Measurements from ENCODE around the gene AMFR.

Gene AMFR

GRCh38 chr16:56425439-56425832 lies at the start of gene AMFR:
AMFR (minus strand) TSS chr16:56425545; CDS start chr16:56425327, 218 bp downstream.
- no peak for DNase-seq

GRCh38 chr16:56470666-56471065 lies 45.3 kb upstream of the AMFR start:
- DNase-seq, result no peak

GRCh38 chr16:56470232-56470631 lies 44.9 kb upstream of the AMFR start:
- no peak for DNase-seq

- DNase-seq, result no peak
These were observed 44.4 kb upstream of the AMFR start for GRCh38 chr16:56469748-56470147.

- DNase-seq, result no peak
These were observed 43.5 kb upstream of the AMFR start for GRCh38 chr16:56468800-56469199.

GRCh38 chr16:56466344-56466743 lies 41.0 kb upstream of the AMFR start:
- DNase-seq, result no peak

- DNase-seq, result no peak
These were observed 37.8 kb upstream of the AMFR start for GRCh38 chr16:56463153-56463552.

- DNase-seq, result no peak
These were observed 36.9 kb upstream of the AMFR start for GRCh38 chr16:56462064-56462796.

- no peak for DNase-seq
These were observed 34.8 kb upstream of the AMFR start for GRCh38 chr16:56460101-56460500.

- no peak for DNase-seq
These were observed 32.7 kb upstream of the AMFR start for GRCh38 chr16:56457927-56458470.

- no peak for DNase-seq
These were observed 26.7 kb upstream of the AMFR start for GRCh38 chr16:56451753-56452689.

GRCh38 chr16:56450986-56451752 lies 25.8 kb upstream of the AMFR start, which contains the start of the genes NUDT21 and OGFOD1:
NUDT21 (minus strand) TSS chr16:56451332; CDS start chr16:56451202, 130 bp downstream.
OGFOD1 (plus strand) TSS chr16:56451554; CDS start chr16:56451613, 59 bp downstream.
- peak; percentile 72 for DNase-seq

GRCh38 chr16:56450275-56450985 lies 25.1 kb upstream of the AMFR start:
- no peak for DNase-seq

- no peak for DNase-seq
These were observed 22.7 kb upstream of the AMFR start for GRCh38 chr16:56448005-56448404.

GRCh38 chr16:56447286-56447685 lies 21.9 kb upstream of the AMFR start:
- DNase-seq, result no peak

GRCh38 chr16:56438038-56438437 lies 12.7 kb upstream of the AMFR start:
- no peak for DNase-seq

GRCh38 chr16:56436258-56436657 lies 10.9 kb upstream of the AMFR start:
- DNase-seq, result no peak

GRCh38 chr16:56428091-56428490 lies 2.7 kb upstream of the AMFR start:
- DNase-seq, result no peak

GRCh38 chr16:56426585-56426984 lies 1.2 kb upstream of the AMFR start:
- no peak for DNase-seq

GRCh38 chr16:56424791-56425438 lies 430 bp downstream of the AMFR start:
- DNase-seq, result no peak

- DNase-seq, result no peak
These were observed 961 bp downstream of the AMFR start for GRCh38 chr16:56424404-56424764.

All from NCI-H2081 treated with DMSO at 0.1 percent for 48 hours (cell line).